HL-60 (cell line): ENCODE data around the gene CHN2.

ENCODE experiments used
- GABPA ChIP-seq: IDR thresholded peaks from 2 replicates; pipeline ENCODE4 v1.6.1; 2012; ENCODE audit warnings: low read depth
- SPI1 ChIP-seq: IDR thresholded peaks from 2 replicates; pipeline ENCODE4 v1.6.1; 2012; ENCODE audit warnings: low read depth, mild to moderate bottlenecking, borderline replicate concordance
- TF ChIP-seq, protein P1 (sequence below): IDR thresholded peaks from one replicate; pipeline ENCODE4 v1.5.1; 2011; ENCODE audit warnings: low read length, control low read depth, inconsistent platforms; ENCODE audit not compliant: insufficient read depth
- TF ChIP-seq, protein P2 (sequence below): IDR thresholded peaks from 2 replicates; pipeline ENCODE4 v1.6.1; 2012; ENCODE audit warnings: low read depth; ENCODE audit not compliant: insufficient replicate concordance

DNA sequence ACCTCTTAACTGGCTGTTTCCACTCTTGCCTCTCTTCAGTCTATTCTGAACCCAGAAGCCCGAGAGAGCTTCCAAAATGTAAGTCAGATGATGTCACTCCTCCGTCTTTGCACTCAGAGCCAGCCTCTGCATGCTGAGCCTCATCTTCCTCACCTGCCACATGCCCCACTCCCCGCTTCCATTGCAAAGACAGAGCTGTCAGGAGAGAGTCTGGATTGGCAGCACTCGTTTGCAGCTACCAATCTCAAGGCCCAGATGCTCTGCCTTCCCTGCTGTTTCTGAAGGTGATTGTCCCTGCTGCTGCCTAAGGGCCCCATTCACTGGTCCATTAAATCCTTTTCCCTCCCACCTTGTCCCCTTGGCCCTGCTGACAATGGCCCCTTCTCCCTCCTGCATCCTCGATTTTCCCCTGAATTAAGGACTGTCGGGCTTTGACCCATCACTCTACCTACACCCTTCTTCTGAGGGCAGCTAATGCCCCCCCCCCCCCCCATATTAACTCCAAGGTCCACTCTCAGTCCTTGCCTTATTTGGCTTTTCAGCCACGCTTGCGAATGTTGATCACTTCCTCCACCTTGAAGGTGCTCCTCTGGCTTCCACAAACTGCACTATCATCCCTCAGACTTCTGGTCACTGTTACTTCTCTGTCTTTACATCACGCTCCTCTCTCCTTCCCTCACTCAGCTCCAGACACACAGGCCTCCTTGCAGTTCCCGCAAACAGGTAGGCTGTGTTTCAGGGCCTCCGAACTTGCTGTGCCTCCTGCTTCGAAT, 98.5 kb downstream of the CHN2 start:
- TF ChIP-seq SPI1 (no peak), GABPA (no peak)
- TF ChIP-seq, protein P1, sequence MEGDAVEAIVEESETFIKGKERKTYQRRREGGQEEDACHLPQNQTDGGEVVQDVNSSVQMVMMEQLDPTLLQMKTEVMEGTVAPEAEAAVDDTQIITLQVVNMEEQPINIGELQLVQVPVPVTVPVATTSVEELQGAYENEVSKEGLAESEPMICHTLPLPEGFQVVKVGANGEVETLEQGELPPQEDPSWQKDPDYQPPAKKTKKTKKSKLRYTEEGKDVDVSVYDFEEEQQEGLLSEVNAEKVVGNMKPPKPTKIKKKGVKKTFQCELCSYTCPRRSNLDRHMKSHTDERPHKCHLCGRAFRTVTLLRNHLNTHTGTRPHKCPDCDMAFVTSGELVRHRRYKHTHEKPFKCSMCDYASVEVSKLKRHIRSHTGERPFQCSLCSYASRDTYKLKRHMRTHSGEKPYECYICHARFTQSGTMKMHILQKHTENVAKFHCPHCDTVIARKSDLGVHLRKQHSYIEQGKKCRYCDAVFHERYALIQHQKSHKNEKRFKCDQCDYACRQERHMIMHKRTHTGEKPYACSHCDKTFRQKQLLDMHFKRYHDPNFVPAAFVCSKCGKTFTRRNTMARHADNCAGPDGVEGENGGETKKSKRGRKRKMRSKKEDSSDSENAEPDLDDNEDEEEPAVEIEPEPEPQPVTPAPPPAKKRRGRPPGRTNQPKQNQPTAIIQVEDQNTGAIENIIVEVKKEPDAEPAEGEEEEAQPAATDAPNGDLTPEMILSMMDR: no peak
- TF ChIP-seq, protein P2, sequence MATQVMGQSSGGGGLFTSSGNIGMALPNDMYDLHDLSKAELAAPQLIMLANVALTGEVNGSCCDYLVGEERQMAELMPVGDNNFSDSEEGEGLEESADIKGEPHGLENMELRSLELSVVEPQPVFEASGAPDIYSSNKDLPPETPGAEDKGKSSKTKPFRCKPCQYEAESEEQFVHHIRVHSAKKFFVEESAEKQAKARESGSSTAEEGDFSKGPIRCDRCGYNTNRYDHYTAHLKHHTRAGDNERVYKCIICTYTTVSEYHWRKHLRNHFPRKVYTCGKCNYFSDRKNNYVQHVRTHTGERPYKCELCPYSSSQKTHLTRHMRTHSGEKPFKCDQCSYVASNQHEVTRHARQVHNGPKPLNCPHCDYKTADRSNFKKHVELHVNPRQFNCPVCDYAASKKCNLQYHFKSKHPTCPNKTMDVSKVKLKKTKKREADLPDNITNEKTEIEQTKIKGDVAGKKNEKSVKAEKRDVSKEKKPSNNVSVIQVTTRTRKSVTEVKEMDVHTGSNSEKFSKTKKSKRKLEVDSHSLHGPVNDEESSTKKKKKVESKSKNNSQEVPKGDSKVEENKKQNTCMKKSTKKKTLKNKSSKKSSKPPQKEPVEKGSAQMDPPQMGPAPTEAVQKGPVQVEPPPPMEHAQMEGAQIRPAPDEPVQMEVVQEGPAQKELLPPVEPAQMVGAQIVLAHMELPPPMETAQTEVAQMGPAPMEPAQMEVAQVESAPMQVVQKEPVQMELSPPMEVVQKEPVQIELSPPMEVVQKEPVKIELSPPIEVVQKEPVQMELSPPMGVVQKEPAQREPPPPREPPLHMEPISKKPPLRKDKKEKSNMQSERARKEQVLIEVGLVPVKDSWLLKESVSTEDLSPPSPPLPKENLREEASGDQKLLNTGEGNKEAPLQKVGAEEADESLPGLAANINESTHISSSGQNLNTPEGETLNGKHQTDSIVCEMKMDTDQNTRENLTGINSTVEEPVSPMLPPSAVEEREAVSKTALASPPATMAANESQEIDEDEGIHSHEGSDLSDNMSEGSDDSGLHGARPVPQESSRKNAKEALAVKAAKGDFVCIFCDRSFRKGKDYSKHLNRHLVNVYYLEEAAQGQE: no peak
